HG03378 (cell line): ENCODE results near the gene RASD1.

Experiments used
- ATAC-seq: cut with Tn5 transposase; IDR thresholded peaks from one replicate; pipeline ENCODE4 v1.9.1; 2021; ENCODE audit warnings: mild to moderate bottlenecking, moderate library complexity; ENCODE audit not compliant: unreplicated experiment

RASD1 gene

DNA sequence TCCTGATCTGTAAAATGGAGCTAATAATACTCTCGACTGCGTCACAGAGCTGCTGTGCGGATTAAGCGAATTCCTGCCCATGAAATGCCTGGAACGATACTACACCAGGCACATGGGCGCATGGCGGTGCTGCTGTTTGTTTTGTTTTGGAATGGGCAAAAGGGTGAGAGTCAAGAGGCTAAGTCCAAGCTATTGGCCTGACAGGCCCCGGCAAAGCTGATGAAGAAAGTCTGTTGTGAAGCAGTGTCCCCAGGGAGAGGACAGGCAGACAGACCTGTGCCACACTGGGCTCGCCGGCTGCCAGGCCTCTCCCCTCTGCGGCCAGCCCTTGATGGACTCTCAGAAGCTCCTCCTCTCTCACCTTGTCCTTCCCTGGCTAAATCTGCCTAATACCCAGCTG is 31.3 kb upstream of the RASD1 start:
- ATAC-seq: no peak

DNA sequence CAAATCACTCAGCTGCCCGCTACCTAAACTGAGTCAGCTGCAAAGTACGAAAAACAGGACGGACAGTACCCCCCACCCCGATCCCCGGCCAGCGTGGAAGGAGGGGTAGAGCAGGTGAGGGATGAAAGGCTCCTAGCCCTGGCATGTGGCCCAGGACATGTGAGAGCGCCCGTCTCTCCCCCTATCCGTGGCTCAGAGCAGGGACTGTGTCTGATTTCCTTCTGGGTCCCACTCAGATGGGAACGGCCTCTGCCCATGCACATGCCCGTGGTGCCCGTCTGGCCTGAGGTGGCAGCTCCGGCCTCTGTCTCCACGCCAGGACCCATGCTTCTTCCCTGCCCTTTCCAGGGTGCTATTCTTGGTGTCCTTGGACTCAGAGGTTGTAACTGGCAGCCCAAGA is 30.2 kb upstream of the RASD1 start:
- ATAC-seq: no peak

GRCh38 chr17:17525956-17526355 is 29.8 kb upstream of the RASD1 start:
- no peak for ATAC-seq

- no peak for ATAC-seq
Measured at GRCh38 chr17:17525311-17525710, 29.1 kb upstream of the RASD1 start.

- no peak for ATAC-seq
Measured at GRCh38 chr17:17523731-17524490, 27.7 kb upstream of the RASD1 start.

GRCh38 chr17:17523001-17523730 is 27.0 kb upstream of the RASD1 start:
- no peak for ATAC-seq

DNA sequence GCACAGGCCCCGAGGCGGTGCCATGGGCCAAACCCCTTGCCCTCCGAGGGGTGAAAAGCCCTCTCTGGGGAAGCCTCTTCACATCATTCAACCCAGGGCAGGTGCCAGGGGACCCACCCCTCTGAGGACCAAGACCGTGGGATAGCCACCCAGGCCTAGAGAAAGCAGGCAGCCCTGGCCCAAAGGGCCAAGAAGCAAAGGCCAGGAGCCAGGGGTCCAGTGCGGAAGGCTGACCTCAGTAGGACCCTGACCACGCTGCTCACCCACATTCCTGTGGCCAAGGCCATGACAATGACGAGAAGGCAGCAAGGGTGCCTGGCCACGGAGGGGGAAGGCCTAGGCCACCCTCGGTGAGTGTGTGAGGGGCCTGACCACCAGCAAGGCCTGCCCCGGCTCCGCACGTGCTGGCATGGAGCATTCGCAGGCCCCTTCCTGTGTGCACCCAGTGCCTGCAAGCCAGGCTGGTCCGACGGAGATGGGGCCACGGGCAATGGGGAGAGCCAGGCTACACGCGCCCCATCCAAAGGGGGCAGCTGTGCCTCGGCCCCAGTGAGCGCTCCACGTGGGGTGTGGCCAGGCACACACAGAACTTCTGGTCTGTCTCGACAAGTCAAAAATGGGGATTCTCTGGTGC is 24.5 kb upstream of the RASD1 start:
- no peak for ATAC-seq

GRCh38 chr17:17519886-17520285 is 23.7 kb upstream of the RASD1 start:
- ATAC-seq: no peak

GRCh38 chr17:17518951-17519350 is 22.8 kb upstream of the RASD1 start:
- ATAC-seq: no peak

GRCh38 chr17:17518014-17518413 is 21.8 kb upstream of the RASD1 start:
- no peak for ATAC-seq

GRCh38 chr17:17516941-17517720 is 20.9 kb upstream of the RASD1 start:
- ATAC-seq: no peak

- ATAC-seq: no peak
Measured at GRCh38 chr17:17515934-17516930, 20.0 kb upstream of the RASD1 start.

GRCh38 chr17:17514993-17515933 is 19.1 kb upstream of the RASD1 start:
- ATAC-seq: no peak

GRCh38 chr17:17514361-17514992 is 18.3 kb upstream of the RASD1 start:
- ATAC-seq: no peak

DNA sequence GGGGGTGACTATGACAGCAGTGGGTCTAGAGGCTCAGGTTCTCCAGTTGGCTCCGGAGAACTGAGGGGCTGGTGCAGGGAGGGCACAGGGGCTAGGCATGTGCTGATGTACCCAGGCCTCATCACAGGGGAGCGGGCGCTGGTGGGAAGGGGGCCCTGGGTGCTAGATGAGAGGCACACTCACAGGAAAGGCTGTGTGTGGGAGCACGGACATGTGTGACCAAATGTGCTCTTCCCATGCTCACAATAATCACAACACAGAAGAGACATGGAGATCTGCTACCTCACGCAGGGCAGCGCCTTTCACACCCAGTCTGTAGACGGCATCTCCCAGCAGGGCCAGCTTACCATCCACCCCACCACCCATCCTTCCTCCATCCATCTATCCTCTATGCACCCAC is 17.4 kb upstream of the RASD1 start:
- ATAC-seq: no peak

DNA sequence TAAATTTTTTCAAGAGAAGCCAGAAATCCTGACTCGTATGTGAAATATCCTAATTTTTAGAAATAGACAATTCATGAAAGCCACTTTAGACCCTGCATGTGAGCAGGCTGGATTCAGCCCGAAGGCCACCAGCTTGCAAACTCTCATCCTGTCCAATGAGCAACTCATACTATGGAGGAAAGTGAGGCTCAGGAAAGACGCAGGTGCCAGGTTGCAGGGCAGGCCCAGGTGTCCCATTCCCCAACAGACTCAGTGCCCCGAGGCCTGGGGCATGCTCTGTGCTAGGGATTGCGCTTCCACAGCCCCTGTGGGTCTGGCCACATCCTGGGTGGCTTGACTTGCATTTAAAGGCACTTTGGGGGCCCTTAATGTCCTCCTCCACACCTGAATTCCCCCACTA is 16.7 kb upstream of the RASD1 start:
- no peak for ATAC-seq

- no peak for ATAC-seq
Measured at GRCh38 chr17:17511881-17512858, 16.0 kb upstream of the RASD1 start.
